ENCODE measurements around the gene RDH5. TPM values are rescaled to one million over a fixed set of nuclear protein-coding genes. Genes with fewer than 3 reads are reported as not detected.

Gene RDH5
- total RNA-seq, 1 donor from 2014 or later = 3.6 TPM

DNA sequence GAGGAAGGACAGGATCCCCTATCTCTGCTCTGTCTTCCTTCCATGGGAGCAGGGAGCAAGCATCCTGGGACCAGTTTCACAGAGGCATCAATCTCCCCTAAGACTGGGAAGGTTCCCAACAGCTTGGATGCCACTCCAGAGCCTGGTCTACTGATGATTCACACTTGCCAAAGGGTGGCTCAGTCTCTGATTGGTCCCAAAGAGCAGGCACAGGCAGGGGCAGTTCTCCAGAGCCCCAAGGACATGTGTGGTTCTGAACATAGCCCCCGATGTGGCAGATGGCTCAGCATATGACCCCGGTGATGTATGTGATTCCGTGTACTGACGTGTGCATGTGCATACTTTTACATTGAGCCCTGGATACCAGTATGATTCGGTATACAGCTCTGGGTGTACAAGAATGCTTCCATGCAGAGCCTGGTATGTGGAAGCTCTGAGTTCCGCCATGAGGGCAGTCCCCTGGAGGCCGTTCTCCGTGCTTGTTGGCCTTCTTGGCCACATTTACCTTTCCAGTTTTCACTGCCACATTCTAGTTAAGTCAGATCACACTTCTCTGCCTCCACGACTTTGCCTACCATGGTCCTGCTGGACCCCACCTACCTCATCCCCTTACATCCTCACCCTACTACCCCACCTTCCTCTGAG lies 33.7 kb upstream of the RDH5 start:
- no peak overlapping the region for H3K4me3 ChIP-seq
- TF ChIP-seq, protein P1, sequence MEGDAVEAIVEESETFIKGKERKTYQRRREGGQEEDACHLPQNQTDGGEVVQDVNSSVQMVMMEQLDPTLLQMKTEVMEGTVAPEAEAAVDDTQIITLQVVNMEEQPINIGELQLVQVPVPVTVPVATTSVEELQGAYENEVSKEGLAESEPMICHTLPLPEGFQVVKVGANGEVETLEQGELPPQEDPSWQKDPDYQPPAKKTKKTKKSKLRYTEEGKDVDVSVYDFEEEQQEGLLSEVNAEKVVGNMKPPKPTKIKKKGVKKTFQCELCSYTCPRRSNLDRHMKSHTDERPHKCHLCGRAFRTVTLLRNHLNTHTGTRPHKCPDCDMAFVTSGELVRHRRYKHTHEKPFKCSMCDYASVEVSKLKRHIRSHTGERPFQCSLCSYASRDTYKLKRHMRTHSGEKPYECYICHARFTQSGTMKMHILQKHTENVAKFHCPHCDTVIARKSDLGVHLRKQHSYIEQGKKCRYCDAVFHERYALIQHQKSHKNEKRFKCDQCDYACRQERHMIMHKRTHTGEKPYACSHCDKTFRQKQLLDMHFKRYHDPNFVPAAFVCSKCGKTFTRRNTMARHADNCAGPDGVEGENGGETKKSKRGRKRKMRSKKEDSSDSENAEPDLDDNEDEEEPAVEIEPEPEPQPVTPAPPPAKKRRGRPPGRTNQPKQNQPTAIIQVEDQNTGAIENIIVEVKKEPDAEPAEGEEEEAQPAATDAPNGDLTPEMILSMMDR (IDR thresholded peaks at IDR 0.05) = no peak
- peaks cover 48 to 51% of the 10 kb centered on the region in 2 donors for H3K36me3 ChIP-seq
- intact Hi-C loops (cut with DNase I) = no loop called here
- no peak overlapping the region for H3K27ac ChIP-seq
- H3K9me3 ChIP-seq = no peaks in the 10 kb centered on the region
- peak in 1 of 2 donors; percentile 61 for DNase-seq (ENCODE audit: low spot score in 2 of 2)
- H3K27me3 ChIP-seq = no peaks in the 10 kb centered on the region
- peaks cover 5 to 6% of the 10 kb centered on the region in 2 donors for H3K4me1 ChIP-seq

DNA sequence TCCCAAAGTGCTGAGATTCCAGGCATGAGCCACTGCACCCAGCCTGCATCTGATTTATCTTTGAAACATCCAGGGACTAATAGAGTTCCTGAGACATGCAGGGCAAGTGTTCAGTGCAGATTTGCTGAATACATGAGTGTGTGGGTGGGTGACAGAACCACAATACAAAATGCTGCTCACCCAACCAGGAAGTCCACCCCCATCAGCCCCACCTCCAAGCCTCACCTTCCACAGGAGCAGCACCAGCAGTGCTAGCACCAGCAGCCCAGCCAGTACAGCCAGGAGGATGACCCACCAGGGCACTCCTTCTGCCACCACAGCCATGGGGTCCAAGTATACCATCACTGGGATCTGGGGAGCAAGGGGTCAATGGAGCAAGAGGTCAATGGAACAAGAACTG lies 32.4 kb upstream of the RDH5 start:
- intact Hi-C loops (cut with DNase I) = no loop called here
- Histone ChIP-seq H3K9me3 (no peaks in the 10 kb centered on the region), H3K4me1 (no peaks in the 10 kb centered on the region), H3K27ac (no peak overlapping the region), H3K36me3 (peaks cover 61 to 63% of the 10 kb centered on the region in 2 donors), H3K4me3 (no peak overlapping the region), H3K27me3 (no peaks in the 10 kb centered on the region)
- DNase-seq (ENCODE audit: low spot score in 2 of 2) = no peak
- TF ChIP-seq, protein P1 (IDR thresholded peaks at IDR 0.05) = no peak

DNA sequence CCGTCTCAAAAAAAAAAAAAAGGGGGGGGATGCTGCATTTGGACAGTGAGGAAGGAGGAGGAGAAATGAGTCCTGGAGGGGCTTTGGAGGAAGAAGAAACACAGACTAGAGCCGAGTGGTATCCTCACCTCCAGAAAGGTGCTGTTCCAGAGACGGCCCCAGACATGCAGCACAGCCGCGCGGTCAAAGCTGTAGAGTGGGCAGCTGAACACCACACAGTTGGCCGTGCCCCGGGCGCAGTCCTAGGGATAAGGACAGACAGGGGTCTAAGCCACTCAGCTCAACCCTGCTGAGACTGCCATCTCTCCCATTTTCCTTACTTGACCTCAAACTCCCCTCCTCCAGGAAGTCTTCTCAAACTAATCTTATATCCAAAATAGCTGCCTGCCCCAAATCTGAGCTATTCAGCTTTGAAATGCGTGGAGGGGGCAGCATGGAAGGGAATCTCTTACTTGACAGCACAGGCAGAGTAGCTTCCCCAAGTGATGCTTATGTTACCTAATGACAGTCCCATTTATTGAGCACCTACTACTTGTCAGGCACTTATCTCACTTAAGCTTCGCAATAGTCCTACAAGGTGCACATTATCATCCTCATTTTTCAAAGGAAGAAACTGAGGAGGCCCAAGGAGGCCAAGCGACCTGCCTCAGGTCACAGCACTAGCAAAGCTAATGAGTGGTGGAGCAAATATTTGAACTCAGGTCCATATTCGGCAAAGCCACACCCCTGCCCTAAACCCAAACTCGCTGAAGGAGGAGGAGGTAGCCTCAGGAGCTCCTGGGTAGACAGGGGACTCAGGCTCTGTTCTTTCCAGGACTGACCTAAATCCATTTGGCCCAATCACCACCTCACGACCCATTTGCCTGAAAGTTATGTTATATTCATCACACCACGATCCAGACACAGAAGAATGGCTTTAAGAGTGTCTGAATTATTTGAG lies 31.2 kb upstream of the RDH5 start:
- Histone ChIP-seq H3K9me3 (no peaks in the 10 kb centered on the region), H3K4me1 (no peaks in the 10 kb centered on the region), H3K4me3 (no peak overlapping the region), H3K27me3 (no peaks in the 10 kb centered on the region), H3K27ac (no peak overlapping the region), H3K36me3 (peaks cover 73 to 76% of the 10 kb centered on the region in 2 donors)
- intact Hi-C loops (cut with DNase I) = no loop called here
- TF ChIP-seq, protein P1 (IDR thresholded peaks at IDR 0.05) = no peak
- DNase-seq (ENCODE audit: low spot score in 2 of 2) = peak in 1 of 2 donors; percentile 53

DNA sequence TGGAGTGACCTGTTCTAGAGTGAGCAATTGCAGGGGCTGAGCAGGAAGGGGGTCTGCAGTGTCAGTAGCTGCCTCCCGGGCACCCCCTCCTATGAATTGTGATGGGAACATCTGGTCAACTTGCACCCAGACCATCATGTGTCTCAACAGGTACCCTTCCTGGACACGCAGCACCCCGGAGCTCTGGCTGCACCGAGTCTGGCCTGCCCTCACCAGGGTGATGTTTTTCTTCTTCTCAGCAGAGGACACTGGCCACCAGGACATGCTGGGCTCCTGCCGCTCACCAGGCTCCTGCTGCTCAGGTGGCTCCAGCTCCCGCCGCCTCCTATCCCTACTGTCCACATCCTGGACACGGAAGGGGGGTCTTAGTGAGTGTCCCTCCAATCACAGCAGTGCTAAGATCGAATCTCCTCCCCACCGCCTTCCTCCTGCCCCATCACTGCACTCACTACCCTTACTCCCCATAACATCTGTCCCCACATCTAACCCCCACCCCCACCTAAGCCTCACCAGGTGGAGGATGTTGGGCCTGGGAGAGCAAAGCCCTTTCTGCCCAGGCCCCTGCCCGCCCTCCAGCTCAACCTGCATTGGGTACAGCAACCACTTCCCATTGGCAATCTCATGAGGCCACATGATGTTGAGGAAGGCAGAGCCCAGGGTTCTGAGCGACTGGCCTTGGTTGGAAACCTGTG lies 27.4 kb upstream of the RDH5 start:
- Histone ChIP-seq H3K9me3 (no peaks in the 10 kb centered on the region), H3K27ac (no peak overlapping the region), H3K4me1 (no peaks in the 10 kb centered on the region), H3K4me3 (no peak overlapping the region), H3K27me3 (no peaks in the 10 kb centered on the region), H3K36me3 (peaks cover 83 to 84% of the 10 kb centered on the region in 2 donors)
- TF ChIP-seq, protein P1 (IDR thresholded peaks at IDR 0.05) = no peak
- peak in 1 of 2 donors; percentile 54 for DNase-seq (ENCODE audit: low spot score in 2 of 2)
- intact Hi-C loops (cut with DNase I) = no loop called here

DNA sequence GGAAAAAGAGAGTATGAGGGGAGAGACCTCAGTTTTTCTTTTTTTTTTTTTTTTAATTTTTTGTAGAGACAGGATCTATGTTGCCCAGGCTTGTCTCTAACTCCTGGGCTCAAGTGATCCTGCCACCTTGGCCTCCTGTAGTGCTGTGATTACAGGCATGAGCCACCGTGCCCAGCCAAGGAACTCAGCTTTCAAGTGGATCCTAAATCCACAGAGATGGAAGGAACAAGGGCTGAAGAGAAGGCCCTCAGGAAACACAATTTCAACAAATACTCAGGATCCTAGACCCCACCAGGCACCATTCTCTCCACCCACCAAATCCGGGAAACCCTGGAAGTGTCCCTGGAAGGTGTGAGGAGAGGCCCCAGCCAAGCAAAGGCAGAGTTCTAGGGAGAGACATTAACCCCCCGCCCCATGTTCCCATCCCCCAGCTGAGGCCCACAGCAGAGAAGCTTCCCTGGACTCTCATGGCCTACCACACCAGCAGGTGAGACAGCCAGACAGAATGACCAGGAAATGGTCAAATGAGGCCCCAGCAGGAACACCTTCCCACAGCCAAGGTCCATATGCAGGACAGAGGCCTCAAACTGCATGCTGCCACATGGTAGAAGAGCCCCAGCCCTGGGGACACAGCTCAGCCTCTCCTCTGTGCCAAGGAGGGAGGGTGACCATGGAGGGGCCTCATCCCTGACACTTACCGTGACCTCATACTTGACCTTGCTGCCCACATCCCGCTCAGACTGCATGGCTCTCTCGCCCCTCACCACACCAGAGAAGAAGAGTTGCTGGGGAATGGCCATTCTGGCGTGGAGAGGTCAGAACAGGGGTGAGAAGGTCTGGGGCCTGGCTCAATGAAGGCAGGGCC lies 26.6 kb upstream of the RDH5 start:
- peak in 1 of 2 donors; percentile 54 for DNase-seq (ENCODE audit: low spot score in 2 of 2)
- peaks cover 83 to 85% of the 10 kb centered on the region in 2 donors for H3K36me3 ChIP-seq

More for the DNA sequence above, 26.6 kb upstream of the RDH5 start:
- no peaks in the 10 kb centered on the region for H3K27me3 ChIP-seq
- H3K4me1 ChIP-seq = no peaks in the 10 kb centered on the region
- H3K9me3 ChIP-seq = no peaks in the 10 kb centered on the region
- H3K4me3 ChIP-seq = no peak overlapping the region
- intact Hi-C loops (cut with DNase I) = no loop called here
- H3K27ac ChIP-seq = no peak overlapping the region
- TF ChIP-seq, protein P1 (IDR thresholded peaks at IDR 0.05) = no peak
